ENCODE measurements around the gene NEB. TPM values are rescaled to one million over a fixed set of nuclear protein-coding genes. Genes with fewer than 3 reads are reported as not detected.

The NEB gene
- polyA plus RNA-seq, 1 experiment = 0.01 TPM

GRCh38 chr2:151655663-151656398 lies 78.4 kb downstream of the NEB start:
- no peak for DNase-seq (ENCODE audit: low read depth)
- CTCF ChIA-PET = no interaction called here
- POLR2A ChIA-PET = no interaction called here
- no peak overlapping the region for H3K4me3 ChIP-seq (ENCODE audit: low read depth, low read length)
- no peaks in the 10 kb centered on the region for H3K36me3 ChIP-seq (ENCODE audit: control insufficient read depth, insufficient read depth, low read length)
- TF ChIP-seq CTCF (IDR thresholded peaks at IDR 0.05; ENCODE audit: insufficient read depth, low read depth, low read length) = no peak
- H3K27me3 ChIP-seq (ENCODE audit: control insufficient read depth, insufficient read depth, low read length) = no peaks in the 10 kb centered on the region

GRCh38 chr2:151654891-151655290 lies 79.4 kb downstream of the NEB start:
- H3K27me3 ChIP-seq (ENCODE audit: control insufficient read depth, insufficient read depth, low read length) = no peaks in the 10 kb centered on the region
- no peak for DNase-seq (ENCODE audit: low read depth)
- POLR2A ChIA-PET = no interaction called here
- CTCF ChIA-PET = no interaction called here
- no peak overlapping the region for H3K4me3 ChIP-seq (ENCODE audit: low read depth, low read length)
- H3K36me3 ChIP-seq (ENCODE audit: control insufficient read depth, insufficient read depth, low read length) = no peaks in the 10 kb centered on the region
- TF ChIP-seq CTCF (IDR thresholded peaks at IDR 0.05; ENCODE audit: insufficient read depth, low read depth, low read length) = no peak

- DNase-seq (ENCODE audit: low read depth) = no peak
- POLR2A ChIA-PET = no interaction called here
- TF ChIP-seq CTCF (IDR thresholded peaks at IDR 0.05; ENCODE audit: insufficient read depth, low read depth, low read length) = no peak
- Histone ChIP-seq H3K27me3 (ENCODE audit: control insufficient read depth, insufficient read depth, low read length) (no peaks in the 10 kb centered on the region), H3K36me3 (ENCODE audit: control insufficient read depth, insufficient read depth, low read length) (no peaks in the 10 kb centered on the region), H3K4me3 (ENCODE audit: low read depth, low read length) (no peak overlapping the region)
- CTCF ChIA-PET = no interaction called here
Observed at GRCh38 chr2:151654085-151654484, 80.2 kb downstream of the NEB start.

- no peaks in the 10 kb centered on the region for H3K36me3 ChIP-seq (ENCODE audit: control insufficient read depth, insufficient read depth, low read length)
- no peaks in the 10 kb centered on the region for H3K27me3 ChIP-seq (ENCODE audit: control insufficient read depth, insufficient read depth, low read length)
- H3K4me3 ChIP-seq (ENCODE audit: low read depth, low read length) = no peak overlapping the region
- TF ChIP-seq CTCF (IDR thresholded peaks at IDR 0.05; ENCODE audit: insufficient read depth, low read depth, low read length) = no peak
- POLR2A ChIA-PET = no interaction called here
- CTCF ChIA-PET = interaction anchor here (0.6 to 1.5 kb wide), 2 partner anchors 347 to 374 kb away, joined by 3 read pairs; no protein-coding TSS in a partner anchor
- DNase-seq (ENCODE audit: low read depth) = no peak
Observed at GRCh38 chr2:151651274-151651673, 83.0 kb downstream of the NEB start.

- no peaks in the 10 kb centered on the region for H3K27me3 ChIP-seq (ENCODE audit: control insufficient read depth, insufficient read depth, low read length)
- CTCF ChIA-PET = interaction anchor here (0.6 to 1.5 kb wide), 2 partner anchors 348 to 375 kb away, joined by 3 read pairs; no protein-coding TSS in a partner anchor
- POLR2A ChIA-PET = no interaction called here
- no peaks in the 10 kb centered on the region for H3K36me3 ChIP-seq (ENCODE audit: control insufficient read depth, insufficient read depth, low read length)
- no peak for TF ChIP-seq CTCF (IDR thresholded peaks at IDR 0.05; ENCODE audit: insufficient read depth, low read depth, low read length)
- no peak for DNase-seq (ENCODE audit: low read depth)
- no peak overlapping the region for H3K4me3 ChIP-seq (ENCODE audit: low read depth, low read length)
Observed at GRCh38 chr2:151650456-151650855, 83.8 kb downstream of the NEB start.
